ENCODE data around the gene PNLIPRP2.

Gene PNLIPRP2

GRCh38 chr10:116674901-116675423 is 54.2 kb downstream of the PNLIPRP2 start:
- H3K4me3 ChIP-seq (replicated peaks; ENCODE audit: insufficient read depth, low read length) = no peak overlapping the region
- TF ChIP-seq SPI1 (IDR thresholded peaks at IDR 0.05; ENCODE audit: borderline replicate concordance, low read depth) = no peak
- no peak for TF ChIP-seq POLR2AphosphoS5 (IDR thresholded peaks at IDR 0.05; ENCODE audit: low read depth)
- TF ChIP-seq REST (IDR thresholded peaks at IDR 0.05; ENCODE audit: insufficient replicate concordance, low read depth) = no peak
- TF ChIP-seq CTCF (IDR thresholded peaks at IDR 0.05; ENCODE audit: insufficient read depth, low read length) = no peak
- TF ChIP-seq GABPA (IDR thresholded peaks at IDR 0.05; ENCODE audit: low read depth) = no peak
- no peaks in the 10 kb centered on the region for H3K27me3 ChIP-seq (ENCODE audit: insufficient read depth, poor library complexity, severe bottlenecking)
- H3K27ac ChIP-seq (replicated peaks) = no peak overlapping the region
- no peak for DNase-seq (ENCODE audit: low read depth in 1 of 2, low spot score in 1 of 2)

GRCh38 chr10:116676118-116676517 is 55.4 kb downstream of the PNLIPRP2 start:
- no peak overlapping the region for H3K4me3 ChIP-seq (replicated peaks; ENCODE audit: insufficient read depth, low read length)
- H3K27me3 ChIP-seq (ENCODE audit: insufficient read depth, poor library complexity, severe bottlenecking) = no peaks in the 10 kb centered on the region
- no peak for DNase-seq (ENCODE audit: low read depth in 1 of 2, low spot score in 1 of 2)
- TF ChIP-seq REST (IDR thresholded peaks at IDR 0.05; ENCODE audit: insufficient replicate concordance, low read depth) (no peak), CTCF (IDR thresholded peaks at IDR 0.05; ENCODE audit: insufficient read depth, low read length) (no peak), GABPA (IDR thresholded peaks at IDR 0.05; ENCODE audit: low read depth) (no peak), POLR2AphosphoS5 (IDR thresholded peaks at IDR 0.05; ENCODE audit: low read depth) (no peak), SPI1 (IDR thresholded peaks at IDR 0.05; ENCODE audit: borderline replicate concordance, low read depth) (no peak)
- H3K27ac ChIP-seq (replicated peaks) = no peak overlapping the region

GRCh38 chr10:116676633-116677032 is 55.9 kb downstream of the PNLIPRP2 start:
- Histone ChIP-seq H3K4me3 (replicated peaks; ENCODE audit: insufficient read depth, low read length) (no peak overlapping the region), H3K27me3 (ENCODE audit: insufficient read depth, poor library complexity, severe bottlenecking) (no peaks in the 10 kb centered on the region), H3K27ac (replicated peaks) (no peak overlapping the region)
- TF ChIP-seq CTCF (IDR thresholded peaks at IDR 0.05; ENCODE audit: insufficient read depth, low read length) (no peak), GABPA (IDR thresholded peaks at IDR 0.05; ENCODE audit: low read depth) (no peak), REST (IDR thresholded peaks at IDR 0.05; ENCODE audit: insufficient replicate concordance, low read depth) (no peak), SPI1 (IDR thresholded peaks at IDR 0.05; ENCODE audit: borderline replicate concordance, low read depth) (no peak), POLR2AphosphoS5 (IDR thresholded peaks at IDR 0.05; ENCODE audit: low read depth) (no peak)
- DNase-seq (ENCODE audit: low read depth in 1 of 2, low spot score in 1 of 2) = no peak

All from HL-60 (cell line).